H9 (cell line): ENCODE data around the gene ATP8A2. TPM values are rescaled to one million over a fixed set of nuclear protein-coding genes. Genes with fewer than 3 reads are reported as not detected.
"Not testable (repeated sequence)": the region's sequence is repeated elsewhere in the genome, so short reads cannot be mapped to it uniquely, and the experiment has no call there.

ENCODE experiments used
- DNase-seq: peaks from one replicate; pipeline ENCODE4 v3.0.0-alpha.2; 2017
- H2AFZ ChIP-seq: one replicate; pipeline ENCODE4 v1.6.1; 2013; ENCODE audit warnings: mild to moderate bottlenecking, low read length, control low read depth, moderate library complexity
- H2AK5ac ChIP-seq: 2 replicates; pipeline ENCODE4 v1.6.1; 2013; ENCODE audit warnings: low read length, control low read depth, mixed read lengths; ENCODE audit not compliant: insufficient read length
- H2BK120ac ChIP-seq: one replicate; pipeline ENCODE4 v1.6.1; 2013; ENCODE audit warnings: low read depth, mild to moderate bottlenecking, low read length, control low read depth, inconsistent platforms; ENCODE audit not compliant: poor library complexity, severe bottlenecking
- H2BK12ac ChIP-seq: 2 replicates; pipeline ENCODE4 v1.6.1; 2013; ENCODE audit warnings: low read length, control low read depth, mixed read lengths, low read depth; ENCODE audit not compliant: insufficient read length
- H2BK15ac ChIP-seq: 2 replicates; pipeline ENCODE4 v1.6.1; 2013; ENCODE audit warnings: low read depth, low read length, control low read depth
- H2BK20ac ChIP-seq: one replicate; pipeline ENCODE4 v1.6.1; 2013; ENCODE audit warnings: low read depth, mild to moderate bottlenecking, low read length, control low read depth, inconsistent platforms; ENCODE audit not compliant: poor library complexity, severe bottlenecking
- H2BK5ac ChIP-seq: 2 replicates; pipeline ENCODE4 v1.6.1; 2013; ENCODE audit warnings: low read length, control low read depth, mixed read lengths; ENCODE audit not compliant: insufficient read length
- H3K14ac ChIP-seq: 2 replicates; pipeline ENCODE4 v1.6.1; 2013; ENCODE audit warnings: low read length, control low read depth; ENCODE audit not compliant: insufficient read depth
- H3K18ac ChIP-seq: 2 replicates; pipeline ENCODE4 v1.6.1; 2013; ENCODE audit warnings: low read depth, mild to moderate bottlenecking, mixed read lengths, low read length, control low read depth; ENCODE audit not compliant: insufficient read length
- H3K23ac ChIP-seq: 2 replicates; pipeline ENCODE4 v1.6.1; 2013; ENCODE audit warnings: low read length, control low read depth, mixed read lengths, low read depth; ENCODE audit not compliant: insufficient read length
- H3K23me2 ChIP-seq: 2 replicates; pipeline ENCODE4 v1.6.1; 2013; ENCODE audit warnings: low read depth, mild to moderate bottlenecking, mixed read lengths, low read length, control low read depth; ENCODE audit not compliant: insufficient read length, poor library complexity, severe bottlenecking
- H3K27ac ChIP-seq: 2 replicates; pipeline ENCODE4 v1.5.1; 2013; ENCODE audit warnings: low read length, control low read depth, mixed read lengths, low read depth; ENCODE audit not compliant: insufficient read length
- H3K27me3 ChIP-seq: 2 replicates; pipeline ENCODE4 v1.6.1; 2013; ENCODE audit warnings: low read length, control low read depth, inconsistent platforms; ENCODE audit not compliant: insufficient read depth
- H3K4ac ChIP-seq: 2 replicates; pipeline ENCODE4 v1.6.1; 2013; ENCODE audit warnings: low read depth, mild to moderate bottlenecking, control low read depth, inconsistent platforms, low read length, moderate library complexity
- H3K4me1 ChIP-seq: 2 replicates; pipeline ENCODE4 v1.6.1; 2013; ENCODE audit warnings: low read length, control low read depth, inconsistent platforms; ENCODE audit not compliant: insufficient read depth
- H3K4me2 ChIP-seq: 2 replicates; pipeline ENCODE4 v1.6.1; 2013; ENCODE audit warnings: low read length, control low read depth, mixed read lengths; ENCODE audit not compliant: insufficient read length, insufficient read depth
- H3K56ac ChIP-seq: 2 replicates; pipeline ENCODE4 v1.6.1; 2013; ENCODE audit warnings: low read depth, mild to moderate bottlenecking, mixed read lengths, low read length, control low read depth; ENCODE audit not compliant: insufficient read length
- H3K79me1 ChIP-seq: 2 replicates; pipeline ENCODE4 v1.6.1; 2013; ENCODE audit warnings: low read depth, mild to moderate bottlenecking, moderate library complexity, low read length, control low read depth, inconsistent platforms; ENCODE audit not compliant: insufficient read depth, poor library complexity, severe bottlenecking
- H3K79me2 ChIP-seq: 2 replicates; pipeline ENCODE4 v1.6.1; 2013; ENCODE audit warnings: low read length, control low read depth, inconsistent platforms; ENCODE audit not compliant: insufficient read depth
- H3K9ac ChIP-seq: 2 replicates; pipeline ENCODE4 v1.6.1; 2013; ENCODE audit warnings: low read length, control low read depth, mixed read lengths; ENCODE audit not compliant: insufficient read length; ENCODE audit errors: extremely low read depth
- H3K9me3 ChIP-seq: one replicate; pipeline ENCODE4 v1.6.1; 2013; ENCODE audit warnings: low read depth, low read length, inconsistent platforms; ENCODE audit not compliant: control insufficient read depth
- H3T11ph ChIP-seq: one replicate; pipeline ENCODE4 v1.6.1; 2013; ENCODE audit warnings: mild to moderate bottlenecking, low read length, control low read depth, inconsistent platforms
- H4K20me1 ChIP-seq: one replicate; pipeline ENCODE4 v1.6.1; 2013; ENCODE audit not compliant: control insufficient read depth, insufficient read length, insufficient read depth
- H4K5ac ChIP-seq: 2 replicates; pipeline ENCODE4 v1.6.1; 2013; ENCODE audit warnings: low read depth, mild to moderate bottlenecking, mixed read lengths, low read length, control low read depth; ENCODE audit not compliant: insufficient read length
- H4K8ac ChIP-seq: replicated peaks from 2 replicates; pipeline ENCODE4 v1.6.1; 2013; ENCODE audit warnings: low read length, control low read depth, mixed read lengths, low read depth; ENCODE audit not compliant: insufficient read length
- H4K91ac ChIP-seq: 2 replicates; pipeline ENCODE4 v1.6.1; 2013; ENCODE audit warnings: low read depth, mild to moderate bottlenecking, moderate library complexity, mixed read lengths, low read length, control low read depth; ENCODE audit not compliant: insufficient read length
- H3K27ac Mint-ChIP-seq, 3 experiments: 2 replicates in 2 of 3; 3 replicates in 1 of 3; pipeline ENCODE4 v1.8.0; 2020 to 2021; ENCODE audit warnings: mixed read lengths in 3 of 3, mild to moderate bottlenecking in 1 of 3, moderate library complexity in 1 of 3
- H3K27me3 Mint-ChIP-seq: 2 replicates; pipeline ENCODE4 v1.8.0; 2021; ENCODE audit warnings: low read depth, mild to moderate bottlenecking, moderate library complexity, mixed read lengths
- H3K36me3 Mint-ChIP-seq, 3 experiments: 2 replicates in 2 of 3; 3 replicates in 1 of 3; pipeline ENCODE4 v1.8.0; 2020 to 2021; ENCODE audit warnings: low read depth in 3 of 3, mixed read lengths in 3 of 3; ENCODE audit not compliant: insufficient read depth in 1 of 3
- H3K4me1 Mint-ChIP-seq, 2 experiments: 2 replicates each; pipeline ENCODE4 v1.8.0; 2020; ENCODE audit warnings: mixed read lengths in 2 of 2
- H3K4me3 Mint-ChIP-seq, 2 experiments: 2 replicates in 1 of 2; 3 replicates in 1 of 2; pipeline ENCODE4 v1.8.0; 2020 to 2021; ENCODE audit warnings: mild to moderate bottlenecking in 2 of 2, mixed read lengths in 2 of 2, moderate library complexity in 1 of 2
- H3K9me3 Mint-ChIP-seq, 2 experiments: 2 replicates in 1 of 2; 3 replicates in 1 of 2; pipeline ENCODE4 v1.8.0; 2020; ENCODE audit warnings: mild to moderate bottlenecking in 2 of 2, mixed read lengths in 2 of 2, moderate library complexity in 1 of 2
- WGBS: extraction: QIAGEN DNeasy Blood & Tissue Kit; methylation state at CpG from one replicate; pipeline ENCODE4 v1.1.7; 2013; ENCODE audit warnings: missing lambda C conversion rate, low lambda C conversion rate, mixed read lengths; ENCODE audit not compliant: insufficient read length; ENCODE audit errors: extremely low coverage; 5-methylcytosine and 5-hydroxymethylcytosine counted together
- total RNA-seq: library from RNA; stranded (reverse); gene quantifications from 2 replicates; pipeline ENCODE4 v1.2.1, GENCODE V29; 2021

ATP8A2 gene
- total RNA-seq, 1 experiment from 2014 or later: 18.2 TPM

DNA sequence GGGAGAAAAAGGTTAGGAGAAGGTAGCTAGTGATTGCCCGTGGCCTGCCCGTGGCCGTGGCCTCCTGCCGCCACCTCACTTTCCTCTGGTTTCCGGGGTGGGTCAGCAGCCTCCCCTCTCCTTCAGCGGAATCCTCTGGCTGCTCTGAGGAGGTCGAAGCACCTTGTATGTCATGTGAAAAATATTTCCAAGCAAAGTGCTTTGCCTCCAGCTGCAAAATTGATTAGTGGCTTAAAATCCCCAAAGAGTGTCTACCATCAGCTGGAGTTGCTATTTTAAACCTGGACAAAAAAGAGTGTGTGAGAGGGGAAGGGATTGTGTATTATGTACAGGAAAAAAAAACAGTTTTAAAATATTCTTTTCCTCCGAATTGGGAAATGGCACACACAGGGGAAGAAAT lies 697.9 kb downstream of the ATP8A2 start:
- not testable (repeated sequence) for H4K91ac ChIP-seq, H3K18ac ChIP-seq, H3K4ac ChIP-seq, H3T11ph ChIP-seq, H4K20me1 ChIP-seq, H2BK20ac ChIP-seq, H3K14ac ChIP-seq, H3K9me3 Mint-ChIP-seq, H3K79me1 ChIP-seq, H3K27me3 ChIP-seq, H2AK5ac ChIP-seq, H3K4me3 Mint-ChIP-seq, H2BK15ac ChIP-seq, H3K27me3 Mint-ChIP-seq, H3K79me2 ChIP-seq, DNase-seq, H4K5ac ChIP-seq, H3K27ac ChIP-seq, H2BK12ac ChIP-seq, H3K4me2 ChIP-seq, H4K8ac ChIP-seq, H3K4me1 Mint-ChIP-seq, H3K27ac Mint-ChIP-seq, H3K9me3 ChIP-seq, H3K9ac ChIP-seq, H3K56ac ChIP-seq, H3K4me1 ChIP-seq, H3K36me3 Mint-ChIP-seq, H2AFZ ChIP-seq, H2BK120ac ChIP-seq, H2BK5ac ChIP-seq, H3K23me2 ChIP-seq, H3K23ac ChIP-seq
- WGBS: no CpG with 5 or more reads among the region's 8 CpGs
